Midbrain (tissue), 1 donor: Measurements from ENCODE around the gene KCNJ1.
A peak's percentile ranks its signal among the peaks of the same experiment; 100 is the strongest.

Experiments
- DNase-seq: peaks from one replicate; lab custom pipeline; 2025; lab: John Stamatoyannopoulos, UW

Gene KCNJ1

DNA sequence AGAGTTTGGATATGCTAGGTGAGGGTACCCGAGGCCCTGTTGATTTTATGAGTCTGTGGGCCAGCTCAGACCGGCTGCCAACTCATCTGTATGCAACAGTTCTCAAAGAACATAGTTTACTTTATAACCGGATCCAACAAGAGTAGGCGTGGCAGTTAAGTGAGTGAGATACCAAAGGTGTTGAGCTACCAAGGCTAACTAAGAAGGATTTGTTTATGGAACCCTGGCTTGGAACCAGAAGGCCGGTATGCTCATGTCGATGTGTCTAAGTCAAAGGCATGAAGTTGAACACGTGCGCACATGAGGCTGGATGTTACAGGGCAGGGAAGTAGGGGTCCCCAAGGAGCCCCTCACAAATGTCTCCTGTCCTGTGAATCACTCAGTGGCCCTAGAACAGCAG lies at the start of gene KCNJ1:
Gene KCNJ1, minus strand, starts transcription at position 20 of the 400 bp plus-strand sequence. CDS start 27,053 bp downstream, outside the sequence.
- no peak for DNase-seq

GRCh38 chr11:128916681-128917080 lies 49.6 kb upstream of the KCNJ1 start:
- no peak for DNase-seq

- DNase-seq: no peak
Observed at GRCh38 chr11:128916037-128916572, 49.0 kb upstream of the KCNJ1 start.

- no peak for DNase-seq
Observed at GRCh38 chr11:128915149-128915521, 48.0 kb upstream of the KCNJ1 start.

GRCh38 chr11:128914216-128915148 lies 47.4 kb upstream of the KCNJ1 start:
- DNase-seq: no peak

GRCh38 chr11:128913806-128914205 lies 46.7 kb upstream of the KCNJ1 start:
- DNase-seq: no peak

DNA sequence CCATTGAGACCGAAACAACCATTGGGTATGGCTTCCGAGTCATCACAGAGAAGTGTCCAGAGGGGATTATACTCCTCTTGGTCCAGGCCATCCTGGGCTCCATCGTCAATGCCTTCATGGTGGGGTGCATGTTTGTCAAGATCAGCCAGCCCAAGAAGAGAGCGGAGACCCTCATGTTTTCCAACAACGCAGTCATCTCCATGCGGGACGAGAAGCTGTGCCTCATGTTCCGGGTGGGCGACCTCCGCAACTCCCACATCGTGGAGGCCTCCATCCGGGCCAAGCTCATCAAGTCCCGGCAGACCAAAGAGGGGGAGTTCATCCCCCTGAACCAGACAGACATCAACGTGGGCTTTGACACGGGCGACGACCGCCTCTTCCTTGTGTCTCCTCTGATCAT lies 44.6 kb upstream of the KCNJ1 start:
- no peak for DNase-seq

- DNase-seq: no peak
Observed at GRCh38 chr11:128911239-128911638, 44.1 kb upstream of the KCNJ1 start.

DNA sequence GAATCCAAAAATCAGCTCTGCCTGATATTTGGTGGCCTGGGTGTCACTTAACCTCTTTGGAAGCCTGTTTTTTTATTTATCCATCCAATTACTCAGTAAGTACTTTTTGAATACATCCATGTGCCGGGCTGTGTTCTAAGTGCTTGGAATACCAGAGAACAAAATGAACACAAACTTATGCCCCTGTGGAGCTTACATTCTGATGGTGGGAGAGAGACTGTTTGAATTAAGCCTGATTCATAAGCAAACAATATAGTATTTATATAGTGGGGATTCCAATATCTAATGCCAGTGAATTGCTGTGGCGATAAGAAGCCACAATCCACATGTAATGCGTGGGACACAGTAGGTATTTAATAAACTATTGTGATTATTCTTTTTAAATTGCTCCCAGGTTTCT lies 43.5 kb upstream of the KCNJ1 start:
- no peak for DNase-seq

GRCh38 chr11:128909438-128910125 lies 42.5 kb upstream of the KCNJ1 start:
- no peak for DNase-seq

- DNase-seq: peak; percentile 30
Observed at GRCh38 chr11:128908391-128909246, 41.5 kb upstream of the KCNJ1 start.

- DNase-seq: no peak
Observed at GRCh38 chr11:128907585-128907984, 40.5 kb upstream of the KCNJ1 start.

DNA sequence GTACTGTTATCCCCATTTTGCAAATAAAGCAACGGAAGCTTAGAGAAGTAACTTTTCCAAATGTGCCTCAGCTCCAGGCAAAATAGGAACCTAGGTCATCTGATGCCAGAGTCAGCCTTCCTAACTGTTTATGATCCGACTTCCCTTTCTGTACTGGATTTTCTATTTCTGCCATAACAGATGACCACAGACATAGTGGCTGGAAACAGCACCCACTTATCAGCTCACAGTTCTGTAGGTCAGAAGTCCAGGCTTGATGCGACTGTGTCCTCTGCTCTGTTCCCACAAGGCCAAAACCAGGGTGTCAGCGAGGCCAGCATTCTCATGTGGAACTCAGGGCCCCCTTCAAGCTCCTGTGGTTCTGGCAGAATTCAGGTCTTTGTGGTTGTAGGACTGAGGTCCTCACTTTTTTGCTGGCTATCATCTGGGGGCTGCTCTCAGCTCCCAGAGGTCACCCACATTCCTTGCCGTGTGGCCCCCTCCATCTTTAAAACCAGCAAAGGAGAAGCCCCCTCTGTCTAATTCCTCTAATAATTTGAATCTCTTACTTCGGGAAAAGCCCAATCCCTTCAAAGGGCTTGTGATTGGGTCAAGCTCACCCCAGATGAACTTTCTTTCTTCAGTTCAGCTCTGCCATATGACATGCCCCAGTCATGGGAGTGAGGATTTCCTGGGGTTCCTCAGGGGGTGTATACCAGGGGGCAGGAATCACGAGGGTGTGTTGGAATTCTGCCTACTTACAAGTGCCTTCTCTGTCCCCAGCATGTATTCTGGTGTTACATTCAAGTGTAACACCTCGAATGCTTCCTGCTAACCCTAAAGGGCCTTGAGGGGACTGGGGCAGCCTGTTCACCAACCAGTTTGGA lies 39.3 kb upstream of the KCNJ1 start:
- DNase-seq: peak; percentile 19

GRCh38 chr11:128905345-128906184 lies 38.5 kb upstream of the KCNJ1 start:
- DNase-seq: no peak

GRCh38 chr11:128904656-128905344 lies 37.7 kb upstream of the KCNJ1 start:
- DNase-seq: no peak

GRCh38 chr11:128904303-128904655 lies 37.2 kb upstream of the KCNJ1 start:
- DNase-seq: no peak

DNA sequence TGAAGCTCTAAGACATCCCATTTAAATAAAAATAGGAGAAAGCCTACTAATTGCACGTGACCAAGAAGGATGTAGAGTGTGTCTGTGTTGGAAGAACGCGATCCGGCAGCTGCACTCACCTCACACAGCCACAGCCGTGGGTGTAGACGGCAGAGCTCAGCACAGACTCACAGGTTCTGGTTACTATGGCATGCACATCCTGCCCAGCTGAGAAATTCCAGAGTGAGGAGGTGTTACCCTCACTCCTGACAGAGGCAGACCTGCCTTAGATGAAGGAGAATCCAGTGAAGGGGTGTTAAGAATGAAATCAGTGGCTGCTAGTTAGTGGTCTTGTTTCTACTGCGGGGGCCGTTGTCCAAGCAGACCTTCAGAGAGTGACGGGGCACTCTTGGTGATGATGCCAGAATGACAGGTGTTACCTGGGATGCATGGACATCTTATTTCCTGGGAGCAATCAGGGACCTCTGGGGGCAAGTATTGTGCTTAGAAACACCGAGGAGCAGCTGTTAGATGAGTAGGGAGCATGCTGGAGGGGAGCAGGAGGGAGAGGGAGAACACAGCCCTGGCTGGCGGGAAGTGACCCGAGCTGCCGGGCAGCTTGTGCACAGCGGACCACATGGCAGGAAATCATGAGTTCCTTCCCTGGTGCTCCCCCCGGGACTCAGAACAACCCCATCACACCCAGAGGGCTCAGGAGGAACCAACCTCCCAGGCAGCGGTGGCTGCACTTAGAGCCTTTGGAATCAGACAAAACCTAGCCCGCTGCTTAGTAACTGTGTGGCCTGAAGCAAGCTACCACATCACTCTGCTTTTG lies 36.4 kb upstream of the KCNJ1 start:
- peak; percentile 14 for DNase-seq

- DNase-seq: no peak
Observed at GRCh38 chr11:128902515-128903066, 35.5 kb upstream of the KCNJ1 start.
